HG03521 (cell line): ENCODE results near the gene TMEM213.

Experiments used
- ATAC-seq: cut with Tn5 transposase; IDR thresholded peaks from one replicate; pipeline ENCODE4 v1.9.1; 2021; ENCODE audit warnings: mild to moderate bottlenecking, moderate library complexity; ENCODE audit not compliant: unreplicated experiment

The TMEM213 gene

DNA sequence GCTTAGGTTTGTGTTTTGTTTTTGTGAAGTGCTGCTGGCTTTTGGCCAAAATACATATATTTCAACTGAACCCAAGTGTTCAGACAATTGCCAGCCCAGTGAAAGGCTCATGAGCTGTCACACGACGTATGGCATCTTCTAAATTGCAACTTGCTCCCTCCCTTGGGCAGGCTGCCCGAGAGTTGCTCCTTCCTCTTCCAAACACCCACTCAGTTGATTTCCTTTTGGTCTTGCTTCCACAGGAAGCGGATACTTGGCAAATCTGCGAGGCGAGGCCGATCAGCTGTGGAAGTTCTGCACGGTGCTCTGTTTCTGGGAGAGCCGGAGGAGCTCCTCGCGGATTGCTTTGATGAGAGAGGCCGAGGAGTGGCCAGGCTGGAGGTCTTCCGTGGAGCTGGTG, 39.8 kb downstream of the TMEM213 start:
- no peak for ATAC-seq

DNA sequence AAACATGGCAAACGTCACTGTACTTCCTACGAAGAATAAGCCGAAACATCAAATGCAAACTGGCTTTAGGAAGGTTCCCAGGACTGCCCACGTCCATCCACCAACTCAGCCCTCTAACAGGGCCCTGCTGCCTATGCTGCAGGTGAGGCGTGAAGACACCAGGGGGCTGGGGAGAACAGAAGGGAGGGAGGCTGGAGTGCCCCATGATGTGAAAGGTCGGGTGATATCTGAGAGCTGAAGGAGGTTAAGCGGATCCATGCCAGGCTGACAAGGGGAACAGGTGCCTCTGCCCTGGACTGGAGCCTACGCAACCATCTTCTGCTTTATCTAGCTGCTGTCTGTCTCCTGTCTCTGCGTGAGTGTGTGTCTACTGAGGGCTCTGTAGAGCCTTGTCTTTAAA, 40.4 kb downstream of the TMEM213 start:
- ATAC-seq = no peak

DNA sequence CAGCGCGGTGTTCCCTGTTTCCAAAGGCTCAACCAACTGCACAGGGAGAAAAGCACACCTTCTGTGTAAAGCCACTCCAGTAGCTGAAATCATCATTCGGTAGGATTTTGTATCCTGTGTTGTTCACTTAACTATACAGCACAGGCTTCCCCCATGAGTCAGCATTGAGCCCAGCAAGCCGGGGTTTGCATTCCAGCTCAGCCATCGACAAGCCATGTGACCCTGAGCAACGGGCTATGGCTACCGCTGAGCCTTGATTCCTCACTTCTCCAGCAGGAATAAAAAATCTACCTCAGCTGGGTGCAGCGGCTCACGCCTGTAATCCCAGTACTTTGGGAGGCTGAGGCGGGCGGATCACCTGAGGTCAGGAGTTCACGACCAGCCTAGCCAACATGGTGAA, 44.3 kb downstream of the TMEM213 start:
- ATAC-seq = no peak

DNA sequence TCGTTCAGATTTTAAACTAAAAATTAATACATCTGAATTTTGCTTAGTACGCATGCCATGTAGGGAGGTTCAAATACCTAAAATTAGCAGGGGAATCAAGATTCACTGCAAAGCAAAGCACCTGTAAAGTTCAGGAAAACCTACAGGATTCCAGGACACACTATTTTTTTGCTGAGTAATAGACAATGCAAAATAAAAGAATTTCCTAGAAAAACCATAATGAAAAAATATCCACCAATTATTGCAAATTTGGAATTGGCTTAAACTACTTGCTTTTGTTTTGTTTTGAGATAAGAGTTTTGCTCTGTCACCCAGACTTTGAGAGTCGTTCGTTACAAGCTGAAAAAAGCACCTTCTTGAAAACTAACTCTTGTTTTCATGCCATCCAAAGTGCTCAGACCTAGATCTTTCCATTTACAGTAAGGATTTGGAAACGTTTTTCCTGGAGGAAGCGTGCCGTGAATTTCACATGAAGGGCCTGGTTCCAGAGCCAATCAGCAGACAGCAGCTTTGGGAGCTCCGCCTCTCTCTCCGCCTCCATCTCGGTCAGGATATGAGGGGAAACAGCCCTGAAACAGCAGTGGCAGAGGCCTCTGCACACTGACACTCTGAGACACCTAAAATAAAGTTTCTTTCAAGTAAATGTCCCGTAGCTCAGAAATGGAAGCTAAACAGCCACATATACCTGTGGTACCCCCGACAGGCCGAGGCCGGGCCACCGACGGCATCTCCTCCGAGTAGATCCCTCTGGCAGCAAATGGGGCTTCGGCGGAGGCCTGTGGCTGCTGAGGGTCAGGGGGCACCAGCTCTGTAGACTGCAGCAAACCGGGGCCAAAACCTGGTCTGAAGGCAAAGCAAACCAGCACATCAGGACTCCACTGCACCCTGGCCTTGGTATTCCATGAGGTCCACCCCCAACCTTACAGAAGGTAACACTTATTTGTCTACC, 46.1 kb downstream of the TMEM213 start:
- no peak for ATAC-seq

DNA sequence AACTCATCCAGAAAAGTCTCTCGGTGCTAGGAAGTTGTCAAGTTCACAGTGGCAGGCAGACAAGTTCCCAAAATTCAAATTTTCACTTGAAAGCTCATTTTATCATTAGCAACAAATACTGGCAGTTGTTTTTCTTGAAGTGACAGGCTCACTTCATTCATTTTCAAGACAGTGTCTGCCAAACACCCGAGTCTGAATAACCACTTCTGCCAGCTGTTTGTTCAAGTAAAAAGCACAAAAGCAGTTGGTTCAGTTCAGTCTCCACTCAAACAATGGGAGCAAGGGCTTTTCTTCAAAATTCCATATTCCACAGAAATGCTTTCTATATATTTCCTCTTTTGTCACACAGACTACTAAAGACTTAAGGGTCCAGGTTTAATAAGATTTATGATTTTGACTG, 47.9 kb downstream of the TMEM213 start:
- no peak for ATAC-seq

DNA sequence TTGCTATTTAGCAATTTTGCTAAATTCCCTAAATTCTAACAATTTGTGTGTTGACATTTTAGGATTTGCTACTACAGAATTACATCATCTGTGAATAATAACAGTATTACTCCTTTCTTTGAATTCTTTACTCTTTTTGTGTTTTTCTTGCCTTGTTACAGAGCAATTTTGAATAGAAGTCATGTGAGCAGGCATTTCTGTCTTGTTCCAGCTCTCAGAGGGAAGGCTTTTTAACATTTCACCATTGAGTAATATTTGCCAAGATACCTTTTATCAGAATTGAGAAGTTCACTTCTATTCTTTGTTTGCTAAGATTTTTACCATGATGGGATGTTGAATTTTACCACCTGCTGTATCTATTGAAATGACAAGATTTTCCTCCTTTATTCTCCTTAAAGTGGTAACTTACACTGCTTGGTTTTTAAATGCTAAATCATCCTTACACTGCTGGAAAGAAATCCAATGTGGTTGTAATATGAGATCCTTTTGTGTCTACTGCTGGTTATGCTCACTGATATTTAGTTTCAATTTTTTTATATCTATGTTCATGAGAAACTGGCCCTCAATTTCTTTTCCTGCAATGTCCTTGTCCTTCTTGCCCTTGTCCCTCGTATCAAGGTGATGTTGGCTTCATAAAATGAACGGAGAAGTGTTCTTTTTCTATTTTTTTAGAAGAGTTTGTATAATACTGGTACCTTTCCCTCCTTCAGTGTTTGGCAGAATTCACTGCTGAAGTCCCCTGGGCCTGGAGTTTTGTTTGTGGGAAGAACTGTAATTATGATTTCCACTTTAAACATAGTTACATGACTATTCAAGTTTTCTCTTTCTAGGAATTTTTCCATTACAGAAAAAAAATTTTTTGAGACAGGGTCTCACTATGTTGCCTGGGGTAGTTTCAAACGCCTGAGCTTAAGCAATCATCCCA, 50.5 kb downstream of the TMEM213 start:
- no peak for ATAC-seq

DNA sequence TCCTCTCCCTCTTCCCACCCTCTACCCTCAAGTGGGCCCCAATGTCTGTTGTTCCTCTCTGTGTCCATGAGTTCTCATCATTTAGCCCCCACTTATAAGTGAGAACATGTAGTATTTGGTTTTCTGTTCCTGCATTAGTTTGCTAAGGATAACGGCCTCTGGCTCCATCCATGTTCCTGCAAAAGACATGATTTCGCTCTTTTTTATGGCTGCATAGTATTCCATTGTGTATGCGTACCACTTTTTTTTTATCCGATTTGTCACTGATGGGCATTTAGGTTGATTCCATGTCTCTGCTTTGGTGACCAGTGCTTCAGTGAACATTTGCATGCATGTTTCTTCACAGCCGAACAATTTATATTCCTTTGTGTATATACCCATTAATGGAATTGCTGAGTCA, 51.9 kb downstream of the TMEM213 start:
- ATAC-seq = no peak

DNA sequence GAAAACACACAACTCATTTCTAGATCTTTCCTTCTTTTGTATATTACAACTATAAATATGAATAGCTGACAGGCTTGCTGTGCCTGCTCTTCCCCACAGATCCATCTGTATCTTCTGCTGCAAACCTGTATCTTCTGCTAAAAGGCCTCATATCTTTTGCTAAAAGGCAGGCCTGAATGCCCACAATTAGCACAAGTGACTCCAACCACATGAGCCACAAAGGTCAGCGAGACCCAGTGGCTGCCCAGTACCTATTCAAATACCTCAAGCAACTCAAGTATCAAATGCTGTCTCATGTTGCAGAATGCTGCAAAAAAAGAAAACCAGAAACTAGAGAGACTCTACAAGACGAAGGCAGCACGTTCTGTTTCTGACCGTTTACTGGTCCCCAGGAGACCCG, 54.7 kb downstream of the TMEM213 start:
- ATAC-seq = no peak

DNA sequence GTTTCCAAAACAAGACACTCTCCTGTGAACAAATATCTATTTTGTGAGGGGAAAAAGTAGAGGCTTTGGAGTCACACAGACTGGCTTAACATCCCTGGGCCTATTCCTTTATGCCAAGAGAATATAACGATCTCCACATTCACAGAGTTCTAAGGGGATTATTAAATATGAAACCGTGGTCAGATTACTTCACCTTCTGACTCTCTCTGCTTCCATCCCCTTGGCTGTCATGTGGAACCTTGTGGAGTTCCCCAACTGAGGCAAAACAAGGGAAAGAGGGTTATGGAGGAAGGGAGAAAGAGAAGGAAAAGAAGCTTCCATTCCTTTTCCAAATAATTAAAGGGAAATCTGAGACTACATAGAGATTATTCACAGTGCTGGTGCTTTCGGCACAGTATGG, 55.7 kb downstream of the TMEM213 start:
- no peak for ATAC-seq

DNA sequence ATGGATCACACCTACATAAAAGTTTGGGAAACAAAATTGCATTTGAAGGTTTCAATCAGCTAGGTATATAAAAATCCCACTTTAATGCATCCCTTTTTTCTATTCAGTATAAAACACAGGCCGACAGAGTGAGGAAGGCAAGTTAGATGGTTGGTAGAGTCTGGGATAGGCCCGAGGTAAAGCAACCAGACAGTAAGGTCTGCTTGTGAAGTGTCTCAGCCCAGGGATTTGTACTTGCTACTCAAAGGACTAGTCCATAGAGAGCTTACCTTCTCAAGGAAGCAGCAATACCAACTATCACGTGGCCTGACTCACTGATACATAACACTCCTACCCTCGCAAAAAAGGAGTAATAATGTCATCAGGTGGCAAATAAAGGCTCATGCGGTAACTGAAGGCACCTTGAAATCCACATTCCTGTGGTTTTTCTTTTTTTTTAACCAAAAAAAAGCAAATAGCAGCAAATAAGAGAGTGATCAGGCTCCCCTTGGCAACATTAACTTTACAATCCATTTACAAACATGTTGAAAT, 56.4 kb downstream of the TMEM213 start:
- ATAC-seq = no peak

DNA sequence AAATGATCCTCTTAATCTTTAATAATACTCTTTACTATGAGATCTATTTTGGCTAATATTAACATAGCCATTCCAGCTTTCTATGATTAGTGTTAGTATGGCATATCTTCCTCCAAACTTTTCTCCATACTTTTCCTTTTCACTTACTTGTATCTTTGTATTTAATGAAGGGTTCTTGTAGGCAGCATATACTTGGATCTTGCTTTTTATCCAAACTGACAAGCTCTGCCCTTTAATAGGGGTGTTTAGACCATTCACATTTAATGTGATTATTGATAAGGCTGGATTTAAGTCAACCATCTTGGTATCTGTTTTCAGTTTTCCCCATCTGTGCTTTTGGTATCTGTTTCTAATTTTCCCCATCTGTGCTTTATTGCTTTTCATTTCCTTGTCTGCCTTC, 59.9 kb downstream of the TMEM213 start:
- ATAC-seq = no peak

DNA sequence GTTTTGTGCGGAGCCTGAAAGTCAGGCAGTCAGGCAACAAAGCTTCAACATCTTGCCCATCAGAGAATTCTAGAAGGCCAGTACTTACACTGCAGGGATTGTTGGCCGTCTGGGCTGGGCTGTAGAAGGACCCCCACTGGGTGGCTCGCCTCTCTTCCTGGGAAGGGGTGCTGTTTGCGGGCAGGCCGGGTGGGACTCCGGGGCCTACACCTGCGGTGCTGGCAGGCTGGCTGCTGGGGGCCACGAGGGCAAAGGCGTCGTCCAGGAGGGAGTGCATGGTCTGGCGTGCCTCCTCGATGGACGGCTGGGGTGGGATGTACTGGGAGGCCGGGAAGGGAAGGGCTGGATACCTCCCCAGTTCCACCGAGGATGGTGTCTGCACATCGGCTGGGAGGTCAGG, 63.3 kb downstream of the TMEM213 start:
- no peak for ATAC-seq

DNA sequence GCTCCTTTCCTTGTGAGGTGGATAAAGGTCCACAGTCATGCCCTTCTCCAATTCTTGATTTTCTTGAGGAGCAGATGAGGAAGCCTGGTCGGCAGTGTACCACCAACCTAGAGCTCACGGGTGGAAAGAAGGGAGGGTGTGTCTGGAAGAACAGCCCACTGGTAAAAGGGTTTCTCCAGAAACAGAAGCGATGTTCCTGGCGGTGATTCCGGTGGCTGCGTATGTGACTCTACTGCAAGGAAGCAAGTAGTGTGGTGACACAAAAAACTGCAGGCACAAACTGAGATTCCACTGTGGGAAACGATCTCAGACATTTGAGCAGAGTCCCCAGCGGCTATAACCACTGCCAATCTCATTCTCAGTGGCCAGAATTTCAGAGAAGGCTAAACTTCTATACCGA, 66.1 kb downstream of the TMEM213 start:
- no peak for ATAC-seq

DNA sequence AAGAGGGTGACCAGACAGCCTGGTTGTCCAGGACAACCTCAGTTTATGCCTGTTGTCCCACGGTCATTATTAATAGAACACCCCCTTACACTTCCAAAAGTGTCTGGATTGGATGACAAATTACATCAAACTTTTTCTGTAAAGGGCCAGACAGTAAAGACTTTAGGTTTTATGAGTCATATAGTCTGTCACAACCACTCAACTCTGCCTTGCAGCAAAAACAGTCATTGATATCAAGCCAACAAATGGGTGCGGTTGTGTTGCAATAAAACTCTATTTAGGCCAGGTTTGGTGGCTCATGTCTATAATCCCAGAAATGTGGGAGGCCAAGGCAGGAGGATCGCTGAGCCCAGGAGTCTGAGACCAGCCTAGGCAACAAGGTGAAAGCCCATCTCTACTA, 66.9 kb downstream of the TMEM213 start:
- ATAC-seq = no peak

DNA sequence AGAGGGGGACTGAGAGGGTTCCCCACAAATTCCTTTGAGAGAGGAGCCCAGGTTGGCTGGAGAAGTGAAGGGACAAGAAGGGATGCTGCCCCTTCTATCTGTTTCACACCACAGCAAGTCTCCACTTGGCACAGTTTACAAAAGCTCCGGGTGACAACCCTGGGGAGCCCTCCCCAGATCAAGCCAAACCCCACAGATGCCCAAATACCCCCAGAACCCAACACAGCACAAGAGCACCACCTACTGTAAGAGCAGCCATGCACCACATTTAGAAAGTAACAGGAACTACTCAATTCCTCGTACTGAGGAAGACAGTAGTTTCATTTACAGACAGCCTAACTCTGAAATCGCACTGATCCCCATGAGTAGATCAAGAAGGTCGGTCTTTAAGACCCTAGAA, 68.0 kb downstream of the TMEM213 start:
- no peak for ATAC-seq

DNA sequence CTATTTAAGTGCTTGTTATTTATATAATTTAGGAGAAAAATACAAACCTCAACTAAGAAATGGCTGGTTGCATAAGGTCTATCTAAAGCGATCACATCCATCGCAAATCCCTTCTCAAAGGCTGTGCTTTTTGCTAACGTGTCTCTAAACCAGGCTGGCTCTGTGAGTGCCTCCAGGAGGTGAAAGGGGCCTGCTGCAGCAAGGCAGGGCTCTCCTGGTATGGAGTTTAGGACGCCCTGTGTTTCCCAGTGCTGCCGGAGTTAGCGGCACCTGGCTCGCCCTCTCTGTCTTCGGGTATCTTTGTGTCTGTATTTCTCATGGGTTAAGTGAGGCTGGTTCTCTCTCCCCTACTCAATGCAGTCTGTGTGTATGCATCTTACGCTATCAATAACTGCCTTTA, 68.6 kb downstream of the TMEM213 start:
- no peak for ATAC-seq

DNA sequence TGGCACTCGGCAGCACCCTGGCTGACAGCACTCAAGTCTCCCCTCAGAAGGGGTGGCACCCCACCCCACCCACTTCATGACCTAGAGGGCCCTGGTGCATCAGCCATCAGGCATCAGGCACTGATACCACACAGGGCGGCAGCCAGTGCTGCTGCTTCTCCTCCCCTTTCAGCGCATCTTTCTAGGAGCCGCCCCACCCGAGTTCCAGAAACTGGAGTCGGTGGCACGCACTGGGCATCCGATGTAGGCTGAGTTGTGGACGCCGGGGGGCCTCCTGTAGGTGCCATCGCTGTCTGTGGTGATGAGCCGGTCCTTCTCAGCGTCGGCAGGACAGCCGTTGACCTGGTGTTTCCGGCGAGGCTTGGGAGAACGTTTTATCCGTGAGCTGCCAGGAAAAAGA, 70.0 kb downstream of the TMEM213 start:
- ATAC-seq = no peak

DNA sequence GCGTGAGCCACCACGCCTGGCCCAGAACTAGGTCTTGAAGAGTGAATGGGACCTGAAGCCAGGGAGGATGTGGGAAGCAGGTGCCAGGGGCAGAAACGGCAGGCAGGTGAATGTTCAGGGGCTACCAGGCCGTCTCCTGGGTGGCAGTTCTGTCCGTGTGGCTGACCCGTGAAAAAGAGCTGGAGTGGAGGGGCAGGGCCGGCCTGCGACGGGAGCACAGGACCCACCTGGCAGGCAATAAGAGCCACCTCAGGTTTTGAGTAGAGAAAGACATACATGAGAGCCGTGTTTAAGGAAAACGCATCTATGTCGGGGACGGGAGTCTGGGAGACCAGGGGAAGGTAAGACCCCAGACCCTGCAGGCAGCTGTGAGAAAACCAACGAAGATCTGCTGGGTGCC, 70.9 kb downstream of the TMEM213 start:
- ATAC-seq = no peak

DNA sequence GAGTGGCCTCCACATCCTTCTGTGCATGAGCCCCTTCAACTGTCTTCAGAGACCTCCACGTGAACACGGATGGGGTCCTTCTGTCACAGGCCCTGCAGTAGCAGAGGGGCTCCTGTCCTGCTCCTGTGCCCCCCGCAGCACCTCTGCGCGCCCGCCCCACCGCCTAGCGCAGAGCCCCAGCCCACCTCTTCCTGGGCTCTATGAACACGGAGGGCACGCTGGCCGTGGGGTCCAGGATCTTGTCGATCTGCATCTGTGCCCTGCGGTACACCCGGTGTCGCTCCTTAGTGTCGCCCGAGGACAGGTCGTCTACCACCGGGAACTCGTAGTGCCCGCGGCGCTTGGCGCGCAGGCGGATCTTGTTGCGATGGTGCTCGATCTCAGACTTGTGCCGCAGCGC, 71.6 kb downstream of the TMEM213 start:
- ATAC-seq = no peak

DNA sequence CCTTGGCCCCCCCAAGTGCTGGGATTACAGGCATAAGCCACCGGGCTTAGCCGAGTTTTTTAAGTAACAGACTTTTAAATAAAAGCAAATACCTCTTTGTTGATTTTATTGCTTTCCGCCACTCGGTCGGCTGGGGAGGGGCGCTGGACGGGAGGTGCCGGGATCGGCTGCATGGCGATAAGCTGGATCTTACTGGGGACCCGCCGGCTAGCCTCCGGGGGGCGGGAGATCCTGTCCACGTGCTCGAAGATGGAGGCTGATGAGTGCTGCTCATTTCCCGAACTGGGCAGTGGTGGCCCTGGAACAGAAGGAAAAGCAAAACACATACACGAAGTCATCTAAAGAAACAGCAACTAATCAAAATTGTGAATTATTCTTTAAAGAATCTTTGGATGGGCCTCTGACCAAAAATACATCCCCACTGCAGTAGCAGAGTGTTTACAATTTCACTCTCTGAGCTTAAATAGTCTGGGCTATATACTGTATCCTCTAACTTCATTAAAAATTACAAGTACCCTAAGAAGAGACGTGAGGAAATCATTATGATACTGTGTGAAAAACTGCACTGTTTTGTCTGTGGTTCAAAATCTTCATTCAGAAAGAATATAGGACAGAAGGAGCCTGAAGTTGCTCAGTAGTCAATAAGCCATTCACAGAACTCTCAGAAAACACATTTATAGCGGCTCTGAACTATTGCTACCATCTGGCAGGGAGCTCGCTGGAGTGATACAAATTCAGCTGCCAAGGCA, 73.4 kb downstream of the TMEM213 start:
- ATAC-seq = no peak

DNA sequence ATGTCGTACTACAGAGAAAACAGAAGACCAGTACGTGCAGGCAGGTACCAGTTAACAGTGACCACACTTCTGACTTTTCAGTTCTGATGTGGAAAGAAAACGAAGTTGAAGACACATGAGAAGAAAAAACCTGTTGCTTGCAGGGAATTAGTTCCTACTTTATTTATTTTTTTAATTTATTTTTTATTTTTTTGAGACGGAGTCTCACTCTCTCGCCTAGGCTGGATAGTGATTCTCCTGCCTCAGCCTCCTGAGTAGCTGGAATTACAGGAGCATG, 74.0 kb downstream of the TMEM213 start:
- ATAC-seq = no peak
